Suppressor macrophage treated with lipopolysaccharide for 1 hour (primary cell): Measurements from ENCODE around the gene IRAK1.

Source experiments
- DNase-seq, 3 donors: peaks; one replicate each; pipeline ENCODE4 v3.0.0-alpha.2; 2020 to 2022

Gene IRAK1

DNA sequence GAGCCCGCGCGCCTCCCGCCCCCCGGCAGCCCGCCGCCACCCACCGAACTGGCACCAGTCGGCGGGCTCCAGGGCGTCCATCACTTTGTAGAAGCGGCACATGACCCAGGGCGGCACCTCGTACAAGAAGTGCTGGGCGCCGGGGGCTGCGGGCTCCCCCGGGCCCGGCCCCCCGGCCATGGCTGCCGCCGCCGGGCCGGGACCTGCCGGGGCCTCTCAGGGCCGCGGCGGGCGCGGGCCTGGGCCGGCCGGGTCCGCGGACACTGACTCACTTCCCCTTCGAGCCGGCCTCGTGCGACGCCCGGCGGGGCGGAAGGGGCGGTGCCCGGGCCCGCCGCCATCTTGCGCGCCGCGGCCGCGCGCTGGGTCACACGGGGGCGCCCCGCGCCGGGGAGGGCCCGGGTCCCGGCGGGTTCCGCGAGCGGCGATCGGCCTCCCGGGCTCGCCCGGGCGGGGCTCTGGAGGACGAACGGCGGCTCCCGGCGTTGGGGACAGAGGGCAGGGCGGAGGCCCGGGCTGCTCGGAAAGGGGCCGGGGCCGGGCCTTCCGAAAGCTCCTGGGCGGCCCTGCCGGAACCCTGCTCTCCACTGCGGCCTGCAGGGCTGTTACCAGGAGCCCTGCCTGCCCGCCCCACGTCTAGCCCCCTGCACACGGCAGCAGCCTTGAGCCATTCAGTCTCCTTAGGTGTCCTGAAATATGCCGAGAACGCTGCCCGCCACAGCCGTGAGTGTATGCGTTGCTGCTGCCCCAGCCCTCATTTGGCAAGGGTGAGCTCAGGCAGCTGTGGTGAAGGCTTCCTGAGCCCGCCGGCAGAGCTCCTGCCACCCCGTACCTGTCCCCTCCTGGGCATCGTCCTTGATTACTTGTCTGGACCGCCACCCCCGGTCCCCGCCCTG is at the start of gene IRAK1:
Gene IRAK1, minus strand, starts transcription at position 270 of the 896 bp plus-strand sequence. Its CDS starts 90 bp downstream, at position 180.
- DNase-seq, result peak; percentile 81 to 93 (median 86)

DNA sequence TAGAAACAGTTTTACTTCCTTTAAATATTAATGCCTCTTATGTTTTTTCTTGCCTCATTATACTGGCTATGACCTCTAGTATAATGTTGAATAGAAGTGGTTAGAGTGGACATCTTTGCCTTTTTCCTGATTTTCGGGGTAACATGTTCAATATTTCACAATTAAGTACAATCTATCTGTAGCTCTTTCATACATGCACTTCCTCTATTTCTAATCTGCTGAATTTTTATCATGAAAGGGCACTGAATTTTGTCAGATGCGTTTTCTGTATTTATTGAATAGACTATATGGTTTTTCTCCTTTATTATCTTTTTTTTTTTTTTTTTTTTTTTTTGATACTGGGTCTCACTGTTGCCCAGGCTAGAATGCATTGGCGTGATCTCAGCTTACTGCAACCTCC is 48.9 kb upstream of the IRAK1 start:
- no peak for DNase-seq

DNA sequence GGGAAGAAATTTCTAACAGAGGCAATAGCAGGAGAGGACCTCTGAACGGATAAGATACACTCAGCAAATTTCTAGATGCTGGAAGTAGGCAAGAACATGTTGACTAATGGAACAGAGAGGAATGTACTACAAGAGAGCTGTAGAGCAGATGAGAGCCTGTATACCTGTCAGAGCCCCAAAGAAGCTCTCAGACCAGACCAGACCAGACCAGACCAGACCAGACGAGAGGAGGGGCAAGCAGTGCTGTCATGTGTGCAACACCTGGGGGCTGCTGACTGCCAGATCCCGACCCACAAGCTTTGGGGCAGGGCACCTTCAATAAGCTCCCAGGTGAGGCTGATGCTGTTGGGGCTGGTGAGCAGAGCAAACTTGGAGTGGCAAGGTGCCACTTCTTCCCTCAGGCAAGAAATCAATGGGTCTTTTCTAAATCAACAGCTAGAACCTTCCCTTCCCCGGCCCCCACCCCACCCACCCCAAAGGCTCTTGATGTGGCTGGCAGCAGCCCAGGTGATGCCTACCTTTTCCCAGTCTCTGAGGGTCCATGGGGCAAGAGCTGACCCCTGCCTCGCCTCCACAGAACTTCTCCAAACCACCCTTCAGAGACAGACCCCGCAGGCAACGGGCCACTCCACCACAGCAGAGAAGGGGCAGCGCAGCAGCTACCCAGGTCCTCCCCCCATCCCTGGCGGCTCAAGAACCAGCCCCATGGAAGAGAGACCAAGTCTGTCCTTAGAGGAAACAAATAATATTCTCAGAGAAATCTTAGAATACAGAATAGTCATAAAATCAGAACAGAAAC is 45.1 kb upstream of the IRAK1 start:
- DNase-seq, result no peak

DNA sequence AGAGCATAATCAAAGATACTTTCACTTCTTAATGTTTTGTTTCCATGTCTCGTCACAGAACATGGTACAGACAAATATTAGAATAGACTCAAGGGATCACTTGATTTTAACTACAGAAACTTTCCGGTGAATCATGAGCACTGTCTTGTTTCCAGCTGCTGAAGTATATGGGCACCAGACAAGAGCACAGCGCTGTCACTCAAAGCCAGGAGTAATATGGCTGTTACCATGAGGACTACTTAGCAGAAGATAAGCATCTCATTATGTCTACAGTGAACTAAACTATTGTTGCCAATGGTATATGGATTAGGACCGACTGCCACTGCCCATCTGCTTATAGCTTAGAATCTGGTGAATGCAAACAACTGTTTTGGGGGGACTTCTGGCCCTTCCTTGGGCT is 43.5 kb upstream of the IRAK1 start:
- DNase-seq, result peak in 1 of 3 donors; percentile 41

DNA sequence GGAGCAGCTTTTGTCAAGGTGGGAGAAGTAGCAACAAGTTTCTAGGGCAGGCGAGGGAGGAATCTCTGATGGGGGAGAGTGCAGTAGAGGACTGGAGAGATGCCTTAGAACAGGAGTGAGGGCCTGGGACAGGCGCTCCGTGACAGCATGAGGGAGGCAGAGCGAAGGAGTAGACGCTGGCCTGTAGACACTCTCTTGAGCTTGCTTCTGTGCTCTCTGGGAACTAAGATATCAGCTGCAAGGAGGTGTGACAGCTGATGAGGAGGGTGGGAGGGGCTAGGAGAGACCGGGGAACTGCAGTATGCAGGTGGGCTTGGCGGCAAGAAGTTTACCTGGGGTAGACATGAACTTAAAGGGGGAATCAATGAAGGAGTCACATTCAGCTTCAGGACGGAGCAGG is 42.1 kb upstream of the IRAK1 start:
- DNase-seq, result no peak

DNA sequence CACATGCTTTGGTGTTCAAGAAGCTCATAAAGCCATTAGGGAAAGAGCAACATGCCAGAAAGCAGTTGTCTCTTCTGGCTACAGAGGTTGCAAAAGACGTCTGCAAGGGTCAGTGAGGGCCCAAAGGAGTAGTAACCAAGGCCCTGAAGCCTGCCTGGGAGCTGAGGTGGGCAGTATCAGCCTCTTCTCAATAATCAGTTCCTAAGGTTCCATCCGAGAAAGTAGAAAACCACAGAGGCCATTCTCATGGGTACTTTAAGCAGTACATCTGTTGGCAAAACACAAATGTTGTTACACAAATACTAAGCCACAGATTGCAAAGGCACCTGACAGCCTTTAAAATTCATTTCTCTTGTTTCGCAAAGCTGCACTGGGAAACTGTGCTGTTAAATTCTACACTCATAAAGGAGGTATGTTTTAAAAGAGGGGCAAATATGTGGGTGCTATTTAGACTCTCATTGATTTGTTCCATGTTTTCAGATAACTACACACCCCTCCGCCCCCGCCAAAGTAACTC is 40.1 kb upstream of the IRAK1 start:
- DNase-seq, result no peak

DNA sequence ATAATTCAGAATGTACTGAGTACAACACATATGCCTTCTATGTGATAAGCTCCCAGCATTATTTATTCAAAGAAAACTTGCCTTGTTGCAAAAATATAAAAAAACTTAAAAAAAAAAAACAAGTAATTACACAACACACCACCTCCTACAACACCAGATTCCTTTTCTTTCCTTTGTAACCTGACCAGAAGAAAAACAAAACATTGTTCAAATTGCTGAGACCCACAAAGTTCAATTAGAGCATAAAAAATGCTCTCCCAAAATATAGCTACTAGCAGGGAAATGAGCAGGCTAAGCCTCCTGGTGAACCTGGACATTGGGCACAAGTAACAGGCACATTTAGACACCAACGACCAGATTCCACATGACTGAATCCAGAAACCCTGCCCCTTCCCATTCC is 39.5 kb upstream of the IRAK1 start:
- DNase-seq, result no peak

DNA sequence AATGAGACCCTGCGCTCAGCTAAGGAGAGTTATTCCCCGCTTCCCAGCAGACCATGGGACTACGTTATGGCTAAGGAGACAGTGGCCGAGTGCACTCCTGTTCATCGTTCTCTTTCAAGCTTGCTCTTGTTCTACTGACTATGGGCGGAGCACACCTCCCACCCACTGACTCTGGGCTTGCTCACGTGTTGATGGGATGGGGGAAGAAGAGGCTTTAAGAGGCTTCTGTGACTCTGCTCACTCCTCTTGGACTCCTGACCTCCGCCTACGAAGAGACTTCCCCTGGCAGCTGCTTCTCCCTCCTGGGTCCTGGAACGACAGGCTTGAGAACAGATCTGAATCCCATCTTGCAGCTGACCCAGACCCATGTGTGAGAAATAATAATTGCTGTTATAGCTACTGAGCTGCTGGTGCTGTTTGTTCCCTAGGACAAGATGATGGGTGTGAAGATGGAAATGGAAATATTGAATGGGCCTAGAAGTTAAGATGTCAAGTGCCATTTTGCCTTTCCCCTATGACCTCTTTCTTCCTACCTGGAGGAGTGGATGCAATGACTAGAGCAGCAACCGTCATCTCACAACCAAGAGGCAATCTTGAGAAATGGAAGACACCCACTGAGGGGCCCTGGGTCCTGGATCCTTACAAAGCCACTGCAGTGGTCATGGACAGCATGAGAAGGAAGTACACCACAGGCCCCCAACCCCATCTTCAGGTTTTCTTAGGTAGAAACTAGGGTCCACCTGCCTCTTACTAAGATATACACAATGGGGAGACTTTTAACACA is 38.7 kb upstream of the IRAK1 start:
- DNase-seq, result no peak

DNA sequence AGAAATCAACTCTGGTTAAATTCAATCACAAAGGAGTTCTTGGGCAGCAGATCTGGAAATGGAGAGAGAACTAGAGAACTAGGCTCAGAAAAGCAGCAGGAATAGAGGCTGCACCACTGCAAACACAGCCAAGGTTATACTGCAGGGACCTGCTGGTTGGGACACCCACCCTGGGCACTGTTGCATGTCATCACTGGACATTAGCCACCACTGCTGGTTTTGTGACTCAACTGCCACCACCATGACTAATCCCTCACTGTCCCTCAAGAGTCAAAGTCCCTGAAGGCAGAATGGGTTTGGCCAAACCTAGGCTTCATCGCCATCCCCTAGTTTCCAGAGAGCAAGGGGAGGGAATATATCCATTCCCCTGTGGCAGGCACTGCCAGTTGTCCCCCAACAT is 38.1 kb upstream of the IRAK1 start:
- DNase-seq, result peak; percentile 46 to 50 (median 46)

DNA sequence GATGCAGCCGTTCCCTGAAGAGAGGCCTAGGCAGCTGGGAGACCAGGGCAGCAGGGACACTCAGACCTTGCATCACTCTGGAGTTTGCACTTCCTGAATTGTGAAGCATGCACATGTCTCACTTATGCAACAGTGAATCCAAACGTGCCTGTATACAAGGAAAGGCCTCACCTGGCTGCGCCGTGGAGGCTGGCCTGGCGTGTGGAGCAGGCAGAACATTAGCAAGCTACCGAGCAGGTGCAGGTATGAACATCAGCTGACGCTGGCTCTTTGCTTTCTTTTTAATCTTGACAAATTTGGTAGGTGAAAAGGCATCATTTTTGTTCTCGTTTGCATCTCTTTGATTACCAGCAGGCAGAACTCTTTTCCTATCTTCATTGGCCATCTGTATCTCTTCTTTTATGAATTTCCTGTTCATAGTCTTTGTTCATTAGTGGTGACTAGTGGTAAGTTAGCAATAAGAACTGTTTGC is 37.1 kb upstream of the IRAK1 start:
- DNase-seq, result peak; percentile 60 to 69 (median 69)

DNA sequence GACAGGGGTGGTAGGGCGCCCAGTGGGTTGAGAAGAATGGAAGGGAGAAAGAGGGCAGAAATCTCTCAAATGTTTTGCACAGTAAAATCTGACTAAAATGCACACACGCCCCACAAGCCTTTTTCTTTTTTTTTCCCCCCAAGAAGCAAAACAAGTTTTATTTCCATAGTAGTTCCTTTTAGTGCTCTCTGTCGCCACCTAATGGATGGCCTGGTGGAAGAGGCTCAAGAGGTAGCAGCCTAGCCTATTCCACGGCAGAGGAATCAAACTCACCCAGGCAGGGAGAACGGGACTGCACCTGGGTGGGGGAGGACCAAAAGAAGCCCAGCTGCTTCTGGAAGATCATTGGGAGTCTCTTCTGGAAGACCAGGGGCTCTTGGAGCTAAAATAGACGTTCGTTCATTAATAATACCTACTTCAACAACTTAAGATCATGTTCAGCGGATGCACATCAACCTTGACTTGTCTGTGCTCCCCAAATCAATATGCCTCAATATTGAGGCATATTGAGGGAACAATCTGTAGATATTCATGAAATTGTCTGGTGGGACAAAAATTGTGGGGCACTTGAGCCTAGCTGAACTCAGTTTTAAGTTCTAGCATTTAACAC is 31.6 kb upstream of the IRAK1 start:
- peak; percentile 75 to 80 (median 79) for DNase-seq

DNA sequence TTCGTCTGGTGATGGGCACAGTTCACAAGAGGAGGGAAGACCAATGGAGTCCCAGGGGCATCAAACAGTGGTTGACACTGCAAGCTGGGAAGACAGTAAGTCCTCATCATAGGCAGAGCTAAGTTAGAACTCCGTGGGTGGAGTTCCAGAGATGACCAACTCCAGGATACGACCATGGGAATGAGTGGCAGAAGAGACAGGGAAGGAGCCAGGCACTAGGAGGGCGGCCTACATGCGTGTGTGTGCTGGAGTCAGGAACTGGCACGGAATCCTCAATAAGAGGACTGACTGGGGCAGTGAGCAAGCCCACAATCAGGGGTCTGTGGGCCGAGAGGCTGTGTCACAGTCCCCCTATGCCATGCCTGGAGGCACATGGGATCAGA is 30.4 kb upstream of the IRAK1 start:
- no peak for DNase-seq

DNA sequence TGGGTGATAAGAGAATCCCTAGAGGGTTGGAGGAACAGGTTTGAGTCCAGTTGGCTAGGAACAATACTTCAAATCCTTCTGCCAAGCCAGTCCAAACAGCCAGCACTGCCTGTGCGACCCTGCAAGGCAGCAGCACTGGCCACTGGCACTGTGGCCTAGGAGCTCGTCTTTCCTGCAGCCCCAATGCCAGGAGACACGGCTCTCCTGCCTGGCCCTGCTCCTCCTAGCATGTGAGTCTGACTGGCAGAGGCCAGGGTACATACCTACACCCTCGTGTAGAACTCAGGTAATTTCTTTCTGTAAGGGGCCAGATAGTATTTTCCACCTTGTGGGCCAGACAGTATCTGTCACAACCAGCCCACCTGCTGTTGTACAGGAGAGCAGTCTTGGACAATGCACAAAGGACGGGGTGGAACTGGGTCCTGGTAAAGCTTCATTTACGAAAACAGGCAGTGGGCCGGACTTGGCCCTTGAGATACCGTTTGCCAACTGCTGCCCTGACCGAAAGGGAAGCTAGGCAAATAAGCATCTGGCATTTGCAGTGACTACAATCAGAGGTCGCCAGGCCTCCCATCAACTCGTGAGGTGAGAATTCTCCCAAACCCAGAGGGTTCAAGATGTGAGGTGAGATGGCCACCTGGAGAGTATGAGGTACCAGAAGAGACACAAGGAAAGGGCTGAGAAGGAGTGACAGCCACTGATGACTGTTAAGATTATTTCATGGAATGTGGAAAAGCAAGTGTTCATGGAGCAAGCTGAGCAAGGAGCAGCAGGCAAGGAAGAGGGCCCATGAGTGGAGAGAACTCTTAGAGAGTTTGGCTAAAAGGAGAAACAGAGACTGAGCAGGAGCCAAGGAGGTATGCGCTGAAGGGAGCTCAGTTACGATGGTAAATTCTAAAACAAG is 29.8 kb upstream of the IRAK1 start:
- DNase-seq, result no peak

DNA sequence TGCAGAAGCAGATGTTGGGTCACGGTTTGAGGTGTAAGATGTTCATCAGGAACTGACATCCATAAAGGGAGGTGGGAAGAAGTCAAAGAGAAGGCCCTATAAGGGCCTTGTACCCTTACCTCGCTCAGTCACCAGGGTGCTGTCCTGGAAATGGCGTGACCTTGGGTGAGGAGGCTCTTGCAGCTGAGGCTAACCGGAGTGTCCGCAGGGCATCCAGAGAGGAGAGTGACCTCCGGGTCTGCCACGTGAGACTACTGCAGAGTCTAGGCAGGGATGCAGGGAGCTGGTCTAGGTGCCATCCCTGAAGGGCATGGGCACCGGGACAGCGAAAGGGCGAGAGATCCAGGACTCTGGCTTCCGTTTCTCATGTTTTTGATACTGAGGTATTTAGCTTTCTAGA is 28.7 kb upstream of the IRAK1 start:
- no peak for DNase-seq

DNA sequence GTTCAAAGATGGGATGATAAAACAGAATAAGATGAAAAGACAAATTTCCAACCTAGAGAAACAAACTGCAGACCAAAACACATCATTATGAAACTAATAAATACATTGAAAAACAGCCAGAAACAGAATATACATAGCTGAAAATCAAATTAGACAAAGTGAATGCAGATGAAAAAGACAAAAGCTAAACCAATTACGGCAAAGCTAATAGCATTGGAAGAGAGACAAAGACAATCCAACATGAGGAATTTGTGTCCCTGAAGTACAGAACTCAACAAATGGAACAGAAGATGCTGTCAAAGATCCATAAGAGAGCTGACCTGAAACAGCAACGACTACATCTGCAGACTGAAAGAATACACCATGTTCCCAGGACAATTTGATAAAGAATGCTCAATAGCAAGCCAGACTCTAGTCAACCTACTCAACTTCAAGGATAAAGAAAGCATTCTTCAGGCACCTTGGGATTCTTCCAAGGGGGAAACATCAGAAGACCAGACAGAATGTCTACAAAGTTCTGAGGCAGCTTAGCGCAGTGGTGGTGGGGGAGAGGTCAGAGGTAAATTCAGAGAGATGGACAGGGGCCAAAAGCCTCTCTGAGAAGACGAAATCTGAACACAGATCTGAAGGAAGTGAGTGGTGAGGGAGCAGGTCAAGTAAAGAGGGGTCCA is 27.4 kb upstream of the IRAK1 start:
- DNase-seq, result no peak

DNA sequence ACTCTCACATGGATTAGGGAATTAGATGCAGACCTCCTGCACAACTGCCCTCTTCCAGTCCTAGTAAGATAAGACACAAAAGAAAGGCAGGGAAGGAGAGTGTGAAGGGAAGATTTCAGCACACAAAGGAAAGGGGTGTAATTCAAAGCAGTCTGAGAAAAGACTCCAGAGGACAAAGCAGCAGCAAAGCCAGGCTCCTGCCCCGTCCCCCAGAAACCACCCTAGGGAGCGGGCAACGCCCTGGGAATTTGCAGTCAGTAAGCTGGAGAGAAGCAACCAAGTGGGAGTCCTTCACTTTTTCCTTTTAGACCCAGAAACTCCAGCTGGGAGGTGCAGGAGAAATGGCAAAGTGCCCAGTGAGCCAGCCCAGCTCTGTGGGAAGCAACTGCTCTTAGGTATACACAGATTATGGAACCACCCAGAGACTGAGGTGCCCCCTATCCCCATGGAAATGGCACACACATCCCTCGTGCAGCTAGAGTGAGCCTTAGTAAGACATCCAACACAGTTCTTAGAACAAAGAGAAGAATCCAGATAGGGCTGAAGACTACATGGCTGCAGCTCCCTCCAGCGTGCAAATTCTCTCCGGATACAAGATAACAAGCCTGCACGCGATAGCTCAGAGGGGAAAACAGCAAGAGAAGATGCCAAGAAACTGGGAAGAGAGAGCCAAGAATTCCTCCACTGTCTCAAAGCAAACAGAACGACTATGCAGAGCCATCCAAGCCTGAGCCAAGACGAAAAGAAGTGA is 26.5 kb upstream of the IRAK1 start:
- no peak for DNase-seq

DNA sequence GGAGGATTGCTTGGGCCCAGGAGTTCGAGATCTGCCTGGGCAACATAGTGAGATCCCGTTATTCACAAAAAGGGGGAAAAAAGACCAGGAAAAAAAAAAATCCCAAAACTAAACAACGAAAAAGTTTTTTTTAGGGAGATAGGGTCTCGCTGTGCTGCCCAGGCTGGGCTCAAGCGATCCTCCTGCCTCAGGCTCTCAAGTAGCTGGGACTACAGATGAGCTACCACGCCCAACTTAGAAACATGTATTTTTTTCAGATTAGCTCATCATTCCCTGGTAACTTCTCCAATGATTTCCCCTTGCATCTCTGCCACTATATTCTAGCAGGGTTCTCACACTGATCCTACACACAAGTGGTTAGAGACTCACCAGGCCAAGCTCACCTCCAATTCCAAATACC is 24.4 kb upstream of the IRAK1 start:
- DNase-seq, result peak; percentile 56 to 69 (median 63)

DNA sequence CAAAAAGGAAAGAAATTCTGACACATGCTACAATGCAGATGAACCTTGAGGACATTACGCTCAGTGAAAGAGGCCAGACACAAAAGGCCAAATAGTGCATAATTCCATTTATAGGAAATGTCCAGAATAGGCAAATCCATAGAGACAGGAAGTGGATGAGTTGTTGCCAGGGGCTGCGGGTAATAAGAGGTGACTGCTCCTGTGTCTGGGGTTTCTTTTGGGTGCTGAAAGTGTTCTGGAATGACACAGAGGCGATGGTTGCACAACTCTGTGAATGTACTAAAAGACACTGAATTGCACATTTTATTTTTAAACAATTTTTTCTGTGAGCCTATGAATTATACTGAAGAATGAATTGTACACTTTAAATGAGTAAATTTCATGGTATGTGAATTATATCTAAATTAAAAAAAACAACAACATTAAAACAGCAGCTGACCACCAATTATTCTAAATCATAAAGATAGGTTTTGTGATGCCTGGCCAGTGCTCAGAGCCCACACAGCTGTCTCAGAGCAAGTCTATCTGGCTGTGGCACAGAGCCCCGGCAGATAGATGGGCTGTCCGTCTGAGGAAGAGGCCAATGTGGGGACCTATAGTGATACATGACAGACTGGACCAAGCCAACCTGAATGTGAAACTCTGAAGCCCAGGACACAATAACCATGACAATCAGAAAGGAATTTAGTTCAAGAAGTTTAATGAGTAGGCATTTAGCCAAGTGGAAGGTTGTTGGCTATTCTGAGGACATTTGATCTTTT is 23.5 kb upstream of the IRAK1 start:
- DNase-seq, result peak; percentile 81 to 92 (median 87)

DNA sequence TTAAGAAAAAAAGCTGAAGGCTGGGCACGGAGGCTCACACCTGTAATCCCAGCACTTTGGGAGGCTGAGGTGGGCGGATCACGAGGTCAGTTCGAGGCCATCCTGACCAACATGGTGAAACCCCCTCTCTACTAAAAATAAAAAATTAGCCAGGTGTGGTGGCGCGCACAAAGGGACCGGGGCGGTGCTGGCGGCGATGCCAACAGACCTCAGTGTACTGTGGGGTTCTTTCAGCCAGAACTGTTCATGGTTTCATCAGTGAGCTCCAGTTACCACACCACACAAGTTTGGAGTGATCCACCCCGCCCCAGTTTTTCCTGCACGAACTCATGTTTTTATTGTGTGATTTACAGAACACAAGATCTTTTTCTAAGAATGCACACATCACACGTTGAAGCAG is 21.2 kb upstream of the IRAK1 start:
- DNase-seq, result peak in 1 of 3 donors; percentile 34
